HG02678 (cell line): ENCODE data around the gene ZNF138.
A peak's percentile ranks its signal among the peaks of the same experiment; 100 is the strongest.
"Not testable (repeated sequence)": the region's sequence is repeated elsewhere in the genome, so short reads cannot be mapped to it uniquely, and the experiment has no call there.

ENCODE experiments used
- ATAC-seq: cut with Tn5 transposase; IDR thresholded peaks from one replicate; pipeline ENCODE4 v1.9.1; 2021; ENCODE audit warnings: mild to moderate bottlenecking, moderate library complexity; ENCODE audit not compliant: unreplicated experiment

ZNF138 gene

DNA sequence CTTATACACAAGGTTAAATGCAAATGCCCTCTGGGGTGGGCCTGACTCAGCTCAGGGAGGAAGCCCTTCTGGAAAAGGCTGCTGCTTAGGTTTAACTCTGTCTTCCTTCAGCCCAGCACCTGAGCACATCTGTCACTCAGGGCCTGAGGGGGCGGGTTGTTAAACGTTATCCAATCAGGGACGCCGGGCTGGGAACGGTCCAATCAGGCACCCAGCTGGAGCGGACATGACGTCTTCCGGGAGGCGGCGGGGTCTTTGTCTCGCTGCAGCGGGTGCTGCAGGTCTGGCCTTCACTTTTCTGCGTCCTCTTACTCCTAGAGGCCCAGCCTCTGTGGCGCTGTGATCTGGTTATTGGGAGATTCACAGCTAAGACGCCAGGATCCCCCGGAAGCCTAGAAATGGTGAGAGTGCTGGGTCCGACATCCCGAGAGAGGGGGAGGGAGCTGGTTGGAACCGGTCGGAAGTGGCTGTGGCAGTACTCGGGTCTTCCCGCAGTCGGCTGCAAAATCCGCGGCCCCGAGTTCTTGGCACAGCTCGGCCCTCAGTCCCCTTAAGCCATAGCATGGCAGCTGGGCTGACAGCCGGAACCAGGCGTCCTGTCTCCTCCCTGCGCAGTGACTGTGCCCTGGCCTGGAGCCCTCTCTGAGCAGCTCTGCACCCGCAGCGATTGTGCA, at the start of gene ZNF138:
ZNF138 (plus strand) TSS at position 258 of the 674 bp plus-strand sequence; CDS start at position 399, 141 bp downstream.
- ATAC-seq, result peak; percentile 100

DNA sequence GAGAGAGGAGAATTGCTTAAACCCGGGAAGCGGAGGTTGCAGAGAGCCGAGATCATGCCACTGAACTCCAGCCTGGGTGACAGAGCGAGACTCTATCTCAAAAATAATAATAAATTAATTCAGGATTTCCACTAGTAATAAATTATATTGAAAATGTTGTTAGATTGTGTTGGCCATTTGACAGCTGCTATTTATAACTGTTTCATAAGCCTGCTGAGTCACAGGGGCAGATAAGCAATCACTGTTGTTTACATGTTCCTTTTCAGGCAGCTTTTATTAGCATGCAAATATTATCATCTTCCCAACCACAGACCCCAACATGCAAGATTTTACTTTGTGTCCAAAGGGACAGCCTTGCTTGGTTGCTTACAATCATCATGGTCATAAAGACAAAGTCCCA, 49.5 kb upstream of the ZNF138 start:
- no peak for ATAC-seq

- no peak for ATAC-seq
Observed at GRCh38 chr7:64747802-64748201, 46.4 kb upstream of the ZNF138 start.

GRCh38 chr7:64753032-64753431, 41.2 kb upstream of the ZNF138 start:
- ATAC-seq, result no peak

DNA sequence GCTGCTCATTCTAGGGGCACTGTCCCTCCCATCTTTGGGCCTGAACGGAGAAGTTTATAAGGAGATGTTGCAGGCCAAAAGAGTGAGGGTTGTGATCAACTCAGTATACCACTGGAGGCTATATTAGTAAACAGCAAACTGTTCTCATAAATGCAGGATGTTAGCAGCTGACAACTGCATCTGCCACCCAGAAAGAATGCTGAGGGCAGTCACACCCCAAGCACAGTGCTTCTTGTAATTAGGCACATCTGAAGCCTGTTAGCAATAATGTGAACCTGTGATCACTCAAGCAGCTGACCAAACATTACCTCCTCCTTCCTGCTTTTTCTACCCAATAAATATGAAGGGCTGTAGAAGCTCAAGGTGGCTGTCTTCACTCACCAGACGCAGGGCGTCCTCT, 38.4 kb upstream of the ZNF138 start:
- no peak for ATAC-seq

GRCh38 chr7:64758151-64758550, 36.1 kb upstream of the ZNF138 start:
- no peak for ATAC-seq

DNA sequence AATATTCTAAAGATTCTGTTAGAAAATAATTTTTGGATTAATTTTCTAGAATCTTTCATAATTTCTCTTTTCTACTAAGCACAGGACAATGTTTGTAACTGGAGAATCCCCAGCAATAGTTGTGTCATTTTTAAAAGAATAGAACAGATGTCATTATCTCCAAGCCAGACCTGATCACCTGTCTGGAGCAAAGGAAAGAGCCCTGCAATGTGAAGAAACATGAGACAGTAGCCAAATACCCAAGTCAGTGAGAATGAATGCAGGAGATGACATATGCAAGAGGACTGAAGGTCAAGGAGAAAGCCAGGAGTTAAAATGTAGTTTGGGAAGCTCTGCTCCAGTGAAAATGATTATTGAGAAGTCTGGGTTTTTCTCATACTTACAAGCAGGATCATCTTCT, 25.4 kb upstream of the ZNF138 start:
- no peak for ATAC-seq

GRCh38 chr7:64774204-64774842, 19.9 kb upstream of the ZNF138 start:
- ATAC-seq, result no peak

DNA sequence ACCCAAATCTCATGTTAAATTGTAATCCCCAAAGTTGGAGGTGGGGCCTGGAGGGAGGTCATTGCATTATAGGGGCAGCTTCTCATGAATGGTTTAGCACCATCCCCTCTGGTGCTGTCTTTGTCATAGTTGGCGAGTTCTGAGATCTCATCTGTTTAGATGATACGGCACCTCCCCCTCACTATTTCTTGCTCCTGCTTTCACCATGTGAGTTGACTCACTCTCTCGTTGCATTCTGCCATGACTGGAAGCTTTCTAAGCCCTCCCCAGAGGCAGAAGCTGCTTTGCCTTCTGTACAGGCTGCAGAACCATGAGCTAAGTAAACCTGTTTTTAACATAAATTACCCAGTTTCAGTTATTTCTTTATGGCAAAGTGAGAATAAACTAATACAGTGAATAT, 18.9 kb upstream of the ZNF138 start:
- ATAC-seq, result no peak

GRCh38 chr7:64784842-64785241, 9.4 kb upstream of the ZNF138 start:
- ATAC-seq, result not testable (repeated sequence)

- ATAC-seq, result no peak
Observed at GRCh38 chr7:64787295-64787694, 6.9 kb upstream of the ZNF138 start.

DNA sequence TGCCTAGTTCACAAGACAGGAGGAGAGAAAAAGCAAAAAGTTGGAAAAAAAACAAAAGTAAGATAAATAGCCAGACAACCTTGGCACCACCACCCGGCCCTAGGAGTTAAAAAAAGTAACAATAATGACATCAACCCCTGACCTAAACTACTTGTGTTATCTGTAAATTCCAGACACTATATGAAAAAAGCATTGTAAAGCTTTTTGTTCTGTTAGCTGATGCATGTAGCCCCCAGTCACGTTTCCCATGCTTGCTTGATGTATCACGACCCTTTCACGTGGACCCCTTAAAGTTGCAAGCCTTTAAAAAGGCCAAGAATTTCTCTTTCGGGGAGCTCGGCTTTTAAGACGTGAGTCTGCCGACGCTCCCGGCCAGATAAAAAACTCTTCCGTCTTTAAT, 5.0 kb upstream of the ZNF138 start:
- not testable (repeated sequence) for ATAC-seq

DNA sequence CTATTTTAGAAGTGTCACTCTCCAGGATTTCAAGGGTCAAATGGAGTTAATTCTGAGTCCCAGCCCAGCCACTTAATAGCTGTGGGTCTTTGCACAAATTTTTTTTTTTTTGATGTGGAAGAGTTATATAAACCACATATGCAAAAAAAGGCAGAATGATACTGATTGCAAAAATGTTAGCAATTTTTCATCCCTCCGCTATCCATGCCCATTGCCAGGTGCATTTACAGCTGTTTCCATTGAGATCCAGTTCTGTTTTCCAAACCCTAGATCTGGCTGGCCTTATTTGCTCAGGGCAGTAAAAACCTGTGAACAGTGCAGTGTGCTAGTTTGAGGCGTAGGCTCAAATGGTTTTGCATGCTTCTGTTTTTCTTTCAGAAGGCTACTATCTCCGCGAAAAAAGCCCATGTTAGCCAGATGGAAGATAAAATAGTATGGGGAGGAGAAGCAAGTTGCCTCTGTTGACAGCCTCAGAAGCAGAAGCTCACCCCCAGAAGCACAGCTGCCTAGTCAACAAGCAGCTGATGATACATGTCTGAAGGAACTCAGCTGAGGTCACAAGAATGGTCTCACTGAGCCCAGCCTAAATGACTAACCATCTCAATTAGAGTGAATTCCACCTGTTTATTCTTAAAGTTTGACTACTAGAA, 997 bp upstream of the ZNF138 start:
- no peak for ATAC-seq

GRCh38 chr7:64795176-64795575, 948 bp downstream of the ZNF138 start:
- ATAC-seq, result no peak

GRCh38 chr7:64799169-64799568, 4.9 kb downstream of the ZNF138 start:
- ATAC-seq, result not testable (repeated sequence)

GRCh38 chr7:64802699-64803098, 8.5 kb downstream of the ZNF138 start:
- no peak for ATAC-seq

DNA sequence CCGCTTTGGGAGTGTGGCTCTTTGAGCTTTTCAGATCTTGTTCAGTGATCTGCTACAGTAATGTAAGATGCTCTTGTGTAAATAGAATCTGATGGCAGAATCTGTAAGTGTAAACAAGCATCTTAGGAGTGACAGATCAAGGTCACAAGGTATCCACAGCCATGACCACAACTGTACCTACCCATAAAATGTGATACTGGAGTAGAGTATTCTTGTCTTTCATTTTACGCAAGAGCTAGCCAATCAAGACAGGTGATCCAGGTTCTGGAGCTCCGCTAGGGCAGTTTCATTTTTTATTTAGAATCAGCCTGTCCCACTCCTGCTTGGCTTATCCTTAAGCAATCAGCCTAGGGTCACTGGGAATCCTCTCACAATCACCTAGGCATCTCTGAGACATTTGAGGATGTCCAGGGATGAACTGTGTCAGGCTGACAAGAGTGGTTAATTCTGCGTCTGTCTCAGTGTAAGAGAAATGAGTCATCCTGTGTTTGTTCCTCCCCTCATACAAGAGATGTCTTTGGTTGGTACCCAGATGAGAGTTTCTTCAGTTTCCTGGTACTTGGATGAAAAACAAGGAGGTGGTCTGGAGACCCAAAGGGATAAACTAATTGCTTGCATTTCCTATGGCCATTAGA, 13.6 kb downstream of the ZNF138 start:
- ATAC-seq, result no peak

GRCh38 chr7:64811767-64812166, 17.5 kb downstream of the ZNF138 start:
- no peak for ATAC-seq

GRCh38 chr7:64830926-64831325, 36.7 kb downstream of the ZNF138 start:
- no peak for ATAC-seq

DNA sequence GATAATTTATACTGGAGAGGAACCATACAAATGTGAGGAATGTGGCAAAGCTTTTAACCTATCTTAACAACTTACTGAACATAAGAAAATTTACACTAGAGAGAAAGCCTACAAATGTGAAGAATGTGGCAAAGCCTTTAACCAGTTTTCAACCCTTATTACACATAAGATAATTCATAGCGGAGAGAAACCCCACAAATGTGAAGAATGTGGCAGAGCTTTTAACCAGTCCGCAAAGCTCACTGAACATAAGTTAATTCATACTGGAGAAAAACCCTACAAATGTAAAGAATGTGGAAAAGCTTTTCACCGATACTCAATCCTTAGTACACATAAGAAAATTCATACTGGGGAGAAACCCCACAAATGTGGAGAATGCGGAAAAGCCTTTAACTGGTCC, 37.9 kb downstream of the ZNF138 start:
- no peak for ATAC-seq

GRCh38 chr7:64834989-64835388, 40.8 kb downstream of the ZNF138 start:
- ATAC-seq, result no peak

DNA sequence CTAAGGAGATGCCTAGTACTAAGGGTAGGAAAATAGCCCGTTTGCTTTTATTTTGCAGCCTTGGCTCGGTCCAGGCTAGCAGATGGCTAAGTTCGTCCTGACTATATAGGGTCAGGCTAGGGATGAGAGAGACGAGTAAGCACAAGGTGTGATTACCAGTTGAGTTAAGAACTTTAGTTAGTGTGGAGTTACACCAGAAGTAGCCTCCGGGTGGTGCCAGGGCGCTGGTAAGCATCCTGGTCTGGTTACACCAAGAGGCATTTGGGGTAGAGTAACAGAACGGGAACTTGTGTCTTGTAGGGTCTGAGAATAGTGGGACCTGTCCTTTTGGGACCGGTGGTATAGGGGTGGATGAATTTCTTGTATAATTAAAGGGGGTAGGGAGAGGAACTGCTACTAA, 41.6 kb downstream of the ZNF138 start:
- ATAC-seq, result not testable (repeated sequence)
